Naive thymus-derived CD8-positive, alpha-beta T cell (primary cell): ENCODE results near the gene COA5. TPM values are rescaled to one million over a fixed set of nuclear protein-coding genes. Genes with fewer than 3 reads are reported as not detected.
"Not testable (repeated sequence)": the region's sequence is repeated elsewhere in the genome, so short reads cannot be mapped to it uniquely, and the experiment has no call there.

Experiments
- ATAC-seq, 2 donors: fragments of 150-1000 bp; cut with Tn5 transposase in 1 of 2; sonication (Bioruptor Pico), chemical (Tn5 transposase) in 1 of 2; 1 replicate in 1 of 2; 2 replicates in 1 of 2; pipeline ENCODE4 v1.10.0; 2021; ENCODE audit warnings: mild to moderate bottlenecking in 2 of 2, moderate library complexity in 2 of 2
- POLR2A ChIA-PET: fragments of 350-600 bp; sonication (Branson Sonifier 250); formaldehyde crosslinking; loops from one replicate; lab custom pipeline; 2021; ENCODE audit warnings: antibody characterized with exemption; lab: Charles Lee
- DNase-seq, 10 donors: peaks; one replicate each; pipeline versions ENCODE4 v3.0.0 to v3.0.0-alpha.2; 2020 to 2022
- H3K27ac Mint-ChIP-seq, 10 donors: one replicate each; pipeline ENCODE4 v1.8.0; 2020 to 2022; ENCODE audit warnings: mild to moderate bottlenecking in 10 of 10, mixed read lengths in 10 of 10, moderate library complexity in 4 of 10, inconsistent platforms in 1 of 10
- H3K27me3 Mint-ChIP-seq, 5 donors: one replicate each; pipeline ENCODE4 v1.8.0; 2021 to 2022; ENCODE audit warnings: mixed read lengths in 5 of 5
- H3K36me3 Mint-ChIP-seq, 3 donors: one replicate each; pipeline ENCODE4 v1.8.0; 2020 to 2022; ENCODE audit warnings: mixed read lengths in 3 of 3, mild to moderate bottlenecking in 2 of 3, inconsistent platforms in 1 of 3
- H3K4me1 Mint-ChIP-seq, 4 donors: one replicate each; pipeline ENCODE4 v1.8.0; 2021 to 2022; ENCODE audit warnings: mixed read lengths in 4 of 4
- H3K4me3 Mint-ChIP-seq, 10 donors: one replicate each; pipeline ENCODE4 v1.8.0; 2020 to 2022; ENCODE audit warnings: mild to moderate bottlenecking in 10 of 10, mixed read lengths in 10 of 10, moderate library complexity in 6 of 10, inconsistent platforms in 1 of 10
- H3K9me3 Mint-ChIP-seq, 9 donors: one replicate each; pipeline ENCODE4 v1.8.0; 2020 to 2022; ENCODE audit warnings: mixed read lengths in 9 of 9, mild to moderate bottlenecking in 3 of 9, inconsistent platforms in 1 of 9, moderate library complexity in 1 of 9
- polyA plus RNA-seq, 3 donors: library from polyadenylated mRNA; unstranded; fragments of 300-500 nt; fragmentation: Illumina TruSeq; gene quantifications; one replicate each; pipeline ENCODE4 v1.2.3, GENCODE V29; 2021
- total RNA-seq, 8 experiments: library from RNA in 2 of 8; stranded (reverse) in 2 of 8; gene quantifications; one replicate each; pipeline ENCODE4 v1.2.3 and lab custom pipeline; 2021 to 2026

COA5 gene
- total and polyA plus RNA-seq, 5 experiments from 2014 or later: 29.8 to 48.6 (median 43.8) TPM

GRCh38 chr2:98605076-98605475 lies 3.2 kb downstream of the COA5 start:
- H3K9me3 Mint-ChIP-seq: no peaks in the 10 kb centered on the region
- no peaks in the 10 kb centered on the region for H3K27me3 Mint-ChIP-seq
- POLR2A ChIA-PET: interaction anchor here (0.6 kb wide), 1 partner anchor 156 kb away, joined by 3 read pairs; no protein-coding TSS in a partner anchor
- no peak for ATAC-seq
- H3K36me3 Mint-ChIP-seq: peaks cover 0 to 47% (median 1%) of the 10 kb centered on the region in 3 donors
- peak overlapping the region; percentile 63 to 96 (median 82) for H3K27ac Mint-ChIP-seq
- H3K4me3 Mint-ChIP-seq: peak overlapping the region in 2 of 10 donors; percentile 16 to 31
- DNase-seq: no peak
- H3K4me1 Mint-ChIP-seq: peaks cover 28 to 54% (median 51%) of the 10 kb centered on the region in 4 donors

GRCh38 chr2:98604547-98604946 lies 3.8 kb downstream of the COA5 start:
- Mint-ChIP-seq H3K27me3 (no peaks in the 10 kb centered on the region), H3K4me1 (peaks cover 27 to 48% (median 46%) of the 10 kb centered on the region in 4 donors), H3K9me3 (no peaks in the 10 kb centered on the region), H3K36me3 (peaks cover 0 to 52% (median 1%) of the 10 kb centered on the region in 3 donors), H3K27ac (peak overlapping the region; percentile 15 to 95 (median 67)), H3K4me3 (no peak overlapping the region)
- no peak for DNase-seq
- POLR2A ChIA-PET: interaction anchor here (0.6 kb wide), 1 partner anchor 156 kb away, joined by 3 read pairs; no protein-coding TSS in a partner anchor
- no peak for ATAC-seq

GRCh38 chr2:98601532-98602132 lies 6.7 kb downstream of the COA5 start:
- Mint-ChIP-seq H3K27ac (peak overlapping the region; percentile 2 to 82 (median 47)), H3K36me3 (peaks cover 4 to 70% (median 6%) of the 10 kb centered on the region in 3 donors), H3K4me3 (no peak overlapping the region), H3K27me3 (no peaks in the 10 kb centered on the region), H3K9me3 (no peaks in the 10 kb centered on the region), H3K4me1 (peaks cover 15 to 34% (median 32%) of the 10 kb centered on the region in 4 donors)
- DNase-seq (no peak), ATAC-seq (peak; percentile 45 to 48)
- POLR2A ChIA-PET: interaction anchor here (0.6 kb wide), 1 partner anchor 276 kb away, joined by 5 read pairs; no protein-coding TSS in a partner anchor

GRCh38 chr2:98598781-98599428 lies 9.4 kb downstream of the COA5 start:
- no peak overlapping the region for H3K4me3 Mint-ChIP-seq
- H3K27me3 Mint-ChIP-seq: no peaks in the 10 kb centered on the region
- DNase-seq: no peak
- peaks cover 11 to 72% (median 13%) of the 10 kb centered on the region in 3 donors for H3K36me3 Mint-ChIP-seq
- H3K9me3 Mint-ChIP-seq: peaks cover 0 to 3% (median 2%) of the 10 kb centered on the region in 9 donors
- peaks cover 6 to 17% (median 12%) of the 10 kb centered on the region in 4 donors for H3K4me1 Mint-ChIP-seq
- POLR2A ChIA-PET: no interaction called here
- H3K27ac Mint-ChIP-seq: peak overlapping the region in 8 of 10 donors; percentile 12 to 78 (median 56)
- peak in 1 of 2 donors; percentile 43 for ATAC-seq

DNA sequence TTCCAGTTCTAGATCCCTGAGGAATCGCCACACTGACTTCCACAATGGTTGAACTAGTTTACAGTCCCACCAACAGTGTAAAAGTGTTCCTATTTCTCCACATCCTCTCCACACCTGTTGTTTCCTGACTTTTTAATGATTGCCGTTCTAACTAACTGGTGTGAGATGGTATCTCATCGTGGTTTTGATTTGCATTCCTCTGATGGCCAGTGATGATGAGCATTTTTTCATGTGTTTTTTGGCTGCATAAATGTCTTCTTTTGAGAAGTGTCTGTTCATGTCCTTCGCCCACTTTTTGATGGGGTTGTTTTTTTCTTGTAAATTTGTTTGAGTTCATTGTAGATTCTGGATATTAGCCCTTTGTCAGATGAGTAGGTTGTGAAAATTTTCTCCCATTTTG lies 13.6 kb downstream of the COA5 start:
- peaks cover 0 to 12% (median 6%) of the 10 kb centered on the region in 9 donors for H3K9me3 Mint-ChIP-seq
- H3K27ac Mint-ChIP-seq, H3K4me3 Mint-ChIP-seq, ATAC-seq, POLR2A ChIA-PET, H3K27me3 Mint-ChIP-seq, DNase-seq: not testable (repeated sequence)
- H3K4me1 Mint-ChIP-seq: peaks cover 7 to 28% (median 11%) of the 10 kb centered on the region in 4 donors
- peaks cover 25 to 72% (median 45%) of the 10 kb centered on the region in 3 donors for H3K36me3 Mint-ChIP-seq

GRCh38 chr2:98592565-98592964 lies 15.7 kb downstream of the COA5 start:
- Mint-ChIP-seq H3K27me3 (no peaks in the 10 kb centered on the region), H3K9me3 (peaks cover 0 to 12% (median 6%) of the 10 kb centered on the region in 9 donors), H3K27ac (peak overlapping the region in 2 of 10 donors; percentile 45 to 56), H3K4me1 (peaks cover 11 to 23% (median 15%) of the 10 kb centered on the region in 4 donors), H3K4me3 (no peak overlapping the region), H3K36me3 (peaks cover 25 to 78% (median 45%) of the 10 kb centered on the region in 3 donors)
- no peak for ATAC-seq
- POLR2A ChIA-PET: no interaction called here
- DNase-seq: no peak

DNA sequence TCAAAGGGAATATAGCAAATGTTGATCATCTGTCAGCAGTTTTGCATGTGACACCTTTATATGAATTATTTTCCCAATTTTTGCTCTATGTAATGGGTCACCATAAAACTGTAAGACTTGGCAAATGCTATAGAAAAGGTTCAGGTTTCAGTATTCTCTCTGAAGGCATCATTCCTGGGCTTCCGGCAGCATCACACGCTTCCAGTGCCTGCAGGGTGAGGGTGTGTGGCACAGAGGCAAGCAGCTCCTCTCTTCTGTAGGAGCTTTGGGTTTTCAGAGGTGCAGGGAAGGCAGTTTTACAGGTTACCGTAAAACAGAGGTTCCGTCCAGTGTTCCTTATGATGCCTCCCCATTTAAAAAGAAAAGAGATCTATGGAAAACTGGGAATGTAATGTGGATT lies 18.8 kb downstream of the COA5 start:
- H3K36me3 Mint-ChIP-seq: peaks cover 16 to 91% (median 38%) of the 10 kb centered on the region in 3 donors
- DNase-seq (no peak), ATAC-seq (no peak)
- H3K27me3 Mint-ChIP-seq: no peaks in the 10 kb centered on the region
- H3K9me3 Mint-ChIP-seq: peaks cover 0 to 12% (median 6%) of the 10 kb centered on the region in 9 donors
- no peak overlapping the region for H3K4me3 Mint-ChIP-seq
- H3K27ac Mint-ChIP-seq: peak overlapping the region in 9 of 10 donors; percentile 39 to 87 (median 69)
- peaks cover 9 to 22% (median 13%) of the 10 kb centered on the region in 4 donors for H3K4me1 Mint-ChIP-seq
- POLR2A ChIA-PET: no interaction called here

GRCh38 chr2:98588880-98589431 lies 19.4 kb downstream of the COA5 start:
- Mint-ChIP-seq H3K4me1 (peaks cover 9 to 21% (median 13%) of the 10 kb centered on the region in 4 donors), H3K4me3 (no peak overlapping the region), H3K36me3 (peaks cover 14 to 91% (median 36%) of the 10 kb centered on the region in 3 donors), H3K27me3 (no peaks in the 10 kb centered on the region), H3K27ac (peak overlapping the region; percentile 62 to 87 (median 75)), H3K9me3 (peaks cover 0 to 9% (median 5%) of the 10 kb centered on the region in 9 donors)
- DNase-seq: no peak
- ATAC-seq: peak in 1 of 2 donors; percentile 46
- POLR2A ChIA-PET: no interaction called here

DNA sequence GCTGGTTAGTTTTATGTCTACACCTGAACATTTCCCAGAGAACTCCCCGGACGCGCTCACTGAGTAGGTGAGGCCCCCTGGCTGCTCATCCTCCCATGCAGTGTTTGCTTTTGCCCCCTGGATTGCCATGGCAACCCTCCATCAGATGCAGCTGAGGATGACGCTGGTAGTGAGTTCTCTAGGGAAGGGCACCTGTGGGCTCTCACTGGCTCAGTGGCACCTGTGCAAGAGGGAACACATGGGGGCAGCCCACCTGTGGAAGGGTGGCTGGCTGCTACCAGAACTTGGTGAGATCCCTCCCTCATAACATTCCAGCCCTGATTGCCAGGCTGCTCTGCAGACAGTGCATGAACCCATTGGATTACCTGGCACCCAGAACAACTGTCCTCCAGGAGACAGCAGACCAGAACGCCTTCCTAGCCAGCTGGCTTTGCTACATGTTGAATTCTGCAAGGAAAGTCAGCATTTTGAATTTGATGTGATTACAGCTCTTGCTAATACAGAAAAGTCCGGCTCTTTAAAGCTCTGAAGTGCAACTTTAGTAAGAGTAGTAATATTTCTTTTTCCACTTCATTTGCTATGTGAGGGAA lies 21.7 kb downstream of the COA5 start:
- Mint-ChIP-seq H3K36me3 (peaks cover 0 to 90% (median 17%) of the 10 kb centered on the region in 3 donors), H3K27ac (peak overlapping the region in 9 of 10 donors; percentile 25 to 79 (median 48)), H3K4me3 (no peak overlapping the region), H3K4me1 (peaks cover 5 to 18% (median 11%) of the 10 kb centered on the region in 4 donors), H3K9me3 (no peaks in the 10 kb centered on the region), H3K27me3 (no peaks in the 10 kb centered on the region)
- ATAC-seq: no peak
- DNase-seq: no peak
- POLR2A ChIA-PET: no interaction called here

GRCh38 chr2:98585386-98585785 lies 22.9 kb downstream of the COA5 start:
- ATAC-seq (no peak), DNase-seq (no peak)
- Mint-ChIP-seq H3K36me3 (peaks cover 0 to 89% (median 14%) of the 10 kb centered on the region in 3 donors), H3K4me3 (no peak overlapping the region), H3K27ac (peak overlapping the region in 1 of 10 donors; percentile 34), H3K9me3 (no peaks in the 10 kb centered on the region), H3K4me1 (peaks cover under 1 to 18% (median 7%) of the 10 kb centered on the region in 4 donors), H3K27me3 (no peaks in the 10 kb centered on the region)
- POLR2A ChIA-PET: interaction anchor here (1.6 kb wide), 1 partner anchor 13 kb away, joined by 3 read pairs; no protein-coding TSS in a partner anchor

- DNase-seq: no peak
- POLR2A ChIA-PET: interaction anchor here (1.6 kb wide), 1 partner anchor 11 kb away, joined by 3 read pairs; no protein-coding TSS in a partner anchor
- H3K27ac Mint-ChIP-seq: peak overlapping the region in 3 of 10 donors; percentile 14 to 73 (median 22)
- no peaks in the 10 kb centered on the region for H3K9me3 Mint-ChIP-seq
- no peak for ATAC-seq
- peaks cover 0 to 89% (median 10%) of the 10 kb centered on the region in 3 donors for H3K36me3 Mint-ChIP-seq
- peaks cover 0 to 17% (median 7%) of the 10 kb centered on the region in 4 donors for H3K4me1 Mint-ChIP-seq
- H3K4me3 Mint-ChIP-seq: no peak overlapping the region
- no peaks in the 10 kb centered on the region for H3K27me3 Mint-ChIP-seq
These were observed 24.3 kb downstream of the COA5 start for GRCh38 chr2:98583816-98584618.
